ENCODE results near the gene OPN4.

DNA sequence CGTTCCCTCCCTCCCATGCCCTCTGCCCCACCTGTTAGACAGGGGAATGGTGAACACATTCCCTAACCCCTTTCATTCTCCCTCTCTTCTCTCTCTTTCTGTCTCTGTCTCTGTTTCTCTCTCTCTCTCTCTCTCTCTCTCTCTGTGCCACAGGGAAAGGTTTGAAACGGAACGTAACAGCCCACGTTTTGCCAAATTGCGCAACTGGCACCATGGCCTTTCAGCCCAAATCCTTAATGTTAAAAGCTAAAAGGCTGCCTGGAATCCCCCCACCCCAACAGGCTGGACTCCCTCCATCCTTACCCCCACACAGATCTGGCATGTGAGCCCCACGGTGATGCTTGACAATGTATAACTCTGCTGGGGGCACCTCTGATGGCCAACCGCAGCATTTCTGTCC is 44.8 kb downstream of the OPN4 start:
- no peak for TF ChIP-seq EZH2phosphoT487 (IDR thresholded peaks at IDR 0.05)
- TF ChIP-seq, protein P1, sequence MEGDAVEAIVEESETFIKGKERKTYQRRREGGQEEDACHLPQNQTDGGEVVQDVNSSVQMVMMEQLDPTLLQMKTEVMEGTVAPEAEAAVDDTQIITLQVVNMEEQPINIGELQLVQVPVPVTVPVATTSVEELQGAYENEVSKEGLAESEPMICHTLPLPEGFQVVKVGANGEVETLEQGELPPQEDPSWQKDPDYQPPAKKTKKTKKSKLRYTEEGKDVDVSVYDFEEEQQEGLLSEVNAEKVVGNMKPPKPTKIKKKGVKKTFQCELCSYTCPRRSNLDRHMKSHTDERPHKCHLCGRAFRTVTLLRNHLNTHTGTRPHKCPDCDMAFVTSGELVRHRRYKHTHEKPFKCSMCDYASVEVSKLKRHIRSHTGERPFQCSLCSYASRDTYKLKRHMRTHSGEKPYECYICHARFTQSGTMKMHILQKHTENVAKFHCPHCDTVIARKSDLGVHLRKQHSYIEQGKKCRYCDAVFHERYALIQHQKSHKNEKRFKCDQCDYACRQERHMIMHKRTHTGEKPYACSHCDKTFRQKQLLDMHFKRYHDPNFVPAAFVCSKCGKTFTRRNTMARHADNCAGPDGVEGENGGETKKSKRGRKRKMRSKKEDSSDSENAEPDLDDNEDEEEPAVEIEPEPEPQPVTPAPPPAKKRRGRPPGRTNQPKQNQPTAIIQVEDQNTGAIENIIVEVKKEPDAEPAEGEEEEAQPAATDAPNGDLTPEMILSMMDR (IDR thresholded peaks at IDR 0.05), result no peak
- no peak for TF ChIP-seq EZH2 (IDR thresholded peaks at IDR 0.05)
